Tibial nerve (tissue), 4 donors: Measurements from ENCODE around the gene FGD4.

Source experiments
- EP300 ChIP-seq, 2 donors: sonication (generic); formaldehyde crosslinking; IDR thresholded peaks; one replicate each; pipeline ENCODE4 v1.6.1; 2017; ENCODE audit warnings: antibody characterized with exemption in 2 of 2, mild to moderate bottlenecking in 1 of 2
- POLR2A ChIP-seq, 2 donors: fragments of 450-650 bp; IDR thresholded peaks; one replicate each; pipeline ENCODE4 v1.6.1; 2017; ENCODE audit warnings: antibody characterized with exemption in 2 of 2, mild to moderate bottlenecking in 2 of 2, moderate library complexity in 2 of 2
- TF ChIP-seq, protein P1 (sequence below), 5 experiments: fragments of 200-600 bp in 3 of 5; fragments of 450-650 bp in 2 of 5; sonication (generic) in 3 of 5; IDR thresholded peaks; one replicate each; pipeline ENCODE4 v1.5.1; 2016 to 2019; ENCODE audit warnings: antibody characterized with exemption in 5 of 5, mild to moderate bottlenecking in 3 of 5, moderate library complexity in 2 of 5

- TF ChIP-seq, protein P1, sequence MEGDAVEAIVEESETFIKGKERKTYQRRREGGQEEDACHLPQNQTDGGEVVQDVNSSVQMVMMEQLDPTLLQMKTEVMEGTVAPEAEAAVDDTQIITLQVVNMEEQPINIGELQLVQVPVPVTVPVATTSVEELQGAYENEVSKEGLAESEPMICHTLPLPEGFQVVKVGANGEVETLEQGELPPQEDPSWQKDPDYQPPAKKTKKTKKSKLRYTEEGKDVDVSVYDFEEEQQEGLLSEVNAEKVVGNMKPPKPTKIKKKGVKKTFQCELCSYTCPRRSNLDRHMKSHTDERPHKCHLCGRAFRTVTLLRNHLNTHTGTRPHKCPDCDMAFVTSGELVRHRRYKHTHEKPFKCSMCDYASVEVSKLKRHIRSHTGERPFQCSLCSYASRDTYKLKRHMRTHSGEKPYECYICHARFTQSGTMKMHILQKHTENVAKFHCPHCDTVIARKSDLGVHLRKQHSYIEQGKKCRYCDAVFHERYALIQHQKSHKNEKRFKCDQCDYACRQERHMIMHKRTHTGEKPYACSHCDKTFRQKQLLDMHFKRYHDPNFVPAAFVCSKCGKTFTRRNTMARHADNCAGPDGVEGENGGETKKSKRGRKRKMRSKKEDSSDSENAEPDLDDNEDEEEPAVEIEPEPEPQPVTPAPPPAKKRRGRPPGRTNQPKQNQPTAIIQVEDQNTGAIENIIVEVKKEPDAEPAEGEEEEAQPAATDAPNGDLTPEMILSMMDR (IDR thresholded peaks at IDR 0.05): no peak
- no peak for TF ChIP-seq POLR2A (IDR thresholded peaks at IDR 0.05)
- no peak for TF ChIP-seq EP300 (IDR thresholded peaks at IDR 0.05)
These were observed 116.9 kb downstream of the FGD4 start for GRCh38 chr12:32516230-32516629.
